Lung (tissue), 12 donors: ENCODE results near the gene TBC1D4. TPM values are rescaled to one million over a fixed set of nuclear protein-coding genes. Genes with fewer than 3 reads are reported as not detected.

ENCODE experiments used
- ATAC-seq: fragments of 200-7000 bp; cut with Tn5 transposase; one replicate; pipeline ENCODE4 v1.9.1; 2020; ENCODE audit warnings: moderate number of reproducible peaks; ENCODE audit not compliant: insufficient read depth, low FRiP score
- DNase-seq, 3 donors: peaks; one replicate each; pipeline ENCODE4 v3.0.0-alpha.2; 2013 to 2017
- H3K27ac ChIP-seq, 2 donors: one replicate each; pipeline ENCODE4 v1.5.1; 2013; ENCODE audit warnings: mild to moderate bottlenecking in 2 of 2, moderate library complexity in 2 of 2, control low read depth in 1 of 2, inconsistent platforms in 1 of 2, low read depth in 1 of 2, low read length in 1 of 2
- H3K27me3 ChIP-seq, 3 donors: one replicate each; pipeline ENCODE4 v1.5.1; 2013; ENCODE audit warnings: low read length in 2 of 3; ENCODE audit not compliant: control insufficient read depth in 3 of 3, insufficient read depth in 3 of 3
- H3K36me3 ChIP-seq, 4 donors: one replicate each; pipeline ENCODE4 v1.5.1; 2013; ENCODE audit warnings: low read length in 4 of 4, mild to moderate bottlenecking in 1 of 4, moderate library complexity in 1 of 4; ENCODE audit not compliant: control insufficient read depth in 4 of 4, insufficient read depth in 4 of 4
- H3K4me1 ChIP-seq, 5 donors: one replicate each; pipeline ENCODE4 v1.5.1; 2013; ENCODE audit warnings: low read length in 5 of 5, mild to moderate bottlenecking in 2 of 5, moderate library complexity in 1 of 5; ENCODE audit not compliant: control insufficient read depth in 5 of 5, insufficient read depth in 5 of 5
- H3K4me3 ChIP-seq: one replicate; pipeline ENCODE4 v1.5.1; 2013; ENCODE audit warnings: mild to moderate bottlenecking, control low read depth, moderate library complexity
- H3K9ac ChIP-seq, 2 donors: one replicate each; pipeline ENCODE4 v1.5.1; 2013; ENCODE audit warnings: low read length in 2 of 2, control low read depth in 1 of 2; ENCODE audit not compliant: insufficient read depth in 1 of 2
- H3K9me3 ChIP-seq, 4 donors: one replicate each; pipeline ENCODE4 v1.5.1; 2013; ENCODE audit warnings: low read length in 3 of 4, mild to moderate bottlenecking in 1 of 4, moderate library complexity in 1 of 4; ENCODE audit not compliant: control insufficient read depth in 4 of 4, insufficient read depth in 3 of 4
- WGBS, 2 donors: extraction: QIAGEN DNeasy Blood & Tissue Kit; methylation state at CpG; one replicate each; pipeline ENCODE4 v1.1.7; 2013; 5-methylcytosine and 5-hydroxymethylcytosine counted together
- polyA plus RNA-seq, 2 donors: library from polyadenylated mRNA; stranded (reverse); fragments of 200-250 nt; gene quantifications; one replicate each; pipeline ENCODE4 v1.2.1, GENCODE V29; 2013
- total RNA-seq, 2 donors: library from RNA; depleted of rRNA in 1 of 2; stranded (reverse); fragments of >200 nt in 1 of 2; gene quantifications; one replicate each; pipeline ENCODE4 v1.2.1, GENCODE V29; 2014 to 2021
- TF ChIP-seq, protein P1 (sequence below): IDR thresholded peaks from 2 replicates; pipeline ENCODE4 v1.5.1; 2012; ENCODE audit warnings: mild to moderate bottlenecking; ENCODE audit errors: control extremely low read depth, extremely low read depth
- donor health status: control.
- donor health status: control.
- donor health status: Bipolar disorder and iron deficiency.
- donor health status: healthy.
- donor health status: DM: yes; HTN: yes; CAD: no.

Gene TBC1D4
- total and polyA plus RNA-seq, 4 donors = 4.3 to 26.4 (median 14.0) TPM

DNA sequence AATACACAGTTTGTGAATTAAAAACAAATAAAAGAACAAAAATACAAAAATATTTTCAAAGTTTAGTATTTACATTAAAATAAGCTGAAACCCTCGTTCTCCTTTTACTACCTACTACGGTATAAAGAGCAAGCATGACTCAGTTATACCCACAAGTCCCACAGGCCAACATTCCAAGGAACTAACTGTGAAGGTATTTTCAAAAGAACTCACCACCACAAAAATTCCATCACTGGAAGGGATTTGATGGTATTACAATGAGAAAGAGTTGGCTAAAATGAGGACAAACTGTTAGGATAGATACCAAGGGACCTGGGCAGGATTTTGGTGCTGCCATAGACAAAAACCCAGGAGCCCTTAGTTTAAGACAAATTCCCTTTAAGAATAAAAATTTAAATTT, 122.7 kb downstream of the TBC1D4 start:
- ATAC-seq (no peak), DNase-seq (no peak)
- TF ChIP-seq, protein P1, sequence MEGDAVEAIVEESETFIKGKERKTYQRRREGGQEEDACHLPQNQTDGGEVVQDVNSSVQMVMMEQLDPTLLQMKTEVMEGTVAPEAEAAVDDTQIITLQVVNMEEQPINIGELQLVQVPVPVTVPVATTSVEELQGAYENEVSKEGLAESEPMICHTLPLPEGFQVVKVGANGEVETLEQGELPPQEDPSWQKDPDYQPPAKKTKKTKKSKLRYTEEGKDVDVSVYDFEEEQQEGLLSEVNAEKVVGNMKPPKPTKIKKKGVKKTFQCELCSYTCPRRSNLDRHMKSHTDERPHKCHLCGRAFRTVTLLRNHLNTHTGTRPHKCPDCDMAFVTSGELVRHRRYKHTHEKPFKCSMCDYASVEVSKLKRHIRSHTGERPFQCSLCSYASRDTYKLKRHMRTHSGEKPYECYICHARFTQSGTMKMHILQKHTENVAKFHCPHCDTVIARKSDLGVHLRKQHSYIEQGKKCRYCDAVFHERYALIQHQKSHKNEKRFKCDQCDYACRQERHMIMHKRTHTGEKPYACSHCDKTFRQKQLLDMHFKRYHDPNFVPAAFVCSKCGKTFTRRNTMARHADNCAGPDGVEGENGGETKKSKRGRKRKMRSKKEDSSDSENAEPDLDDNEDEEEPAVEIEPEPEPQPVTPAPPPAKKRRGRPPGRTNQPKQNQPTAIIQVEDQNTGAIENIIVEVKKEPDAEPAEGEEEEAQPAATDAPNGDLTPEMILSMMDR = no peak
- H3K9ac ChIP-seq = no peak overlapping the region
- 96 to 99% methylated on average over 2 of the region's 2 CpGs for WGBS, 2 donors
- H3K27me3 ChIP-seq = no peaks in the 10 kb centered on the region
- H3K27ac ChIP-seq = peak overlapping the region in 1 of 2 donors; percentile 17
- H3K4me3 ChIP-seq = no peak overlapping the region
- no peaks in the 10 kb centered on the region for H3K9me3 ChIP-seq
- H3K36me3 ChIP-seq = peaks cover 0 to 6% (median under 1%) of the 10 kb centered on the region in 4 donors
- peaks cover 0 to 5% (median 3%) of the 10 kb centered on the region in 5 donors for H3K4me1 ChIP-seq

DNA sequence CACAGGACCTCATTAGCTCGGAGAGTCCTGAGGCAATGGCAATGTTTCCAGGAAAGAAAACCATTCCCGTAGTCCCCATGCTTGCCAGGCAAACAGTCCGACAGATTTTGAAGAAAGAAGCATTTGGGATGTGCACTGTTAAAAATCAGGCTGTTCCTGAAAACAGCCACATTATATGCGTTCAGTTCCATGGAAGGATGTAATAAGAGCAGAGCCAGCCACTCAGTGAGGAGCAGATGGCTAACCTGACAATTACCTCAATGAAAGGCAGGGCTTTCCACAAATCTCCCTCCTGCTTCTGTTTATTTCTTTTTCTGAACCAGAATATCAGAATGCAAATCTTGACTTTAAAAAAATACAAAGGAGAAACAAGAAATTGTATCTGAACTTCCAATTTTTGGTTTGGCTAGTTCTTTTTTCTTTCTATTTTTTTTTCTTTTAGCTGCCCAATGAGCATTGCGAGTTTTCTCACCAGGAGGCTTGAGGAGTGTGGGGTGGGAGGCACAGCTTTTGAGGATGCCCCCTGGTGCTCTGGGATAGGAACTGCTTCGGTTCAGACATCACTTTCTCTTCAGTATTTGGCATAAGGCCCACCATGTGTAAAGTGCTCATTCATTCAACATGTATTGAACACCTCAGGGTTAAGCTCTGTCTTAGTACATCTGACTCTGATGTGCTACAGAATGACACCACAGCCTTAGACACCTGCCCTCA, 124.2 kb downstream of the TBC1D4 start:
- Histone ChIP-seq H3K4me1 (peaks cover 0 to 8% (median 4%) of the 10 kb centered on the region in 5 donors), H3K9me3 (no peaks in the 10 kb centered on the region), H3K27ac (no peak overlapping the region), H3K36me3 (peaks cover 0 to 9% (median 2%) of the 10 kb centered on the region in 4 donors), H3K4me3 (no peak overlapping the region), H3K9ac (no peak overlapping the region), H3K27me3 (no peaks in the 10 kb centered on the region)
- no peak for ATAC-seq
- DNase-seq = peak; percentile 24 to 45 (median 33)
- TF ChIP-seq, protein P1 = no peak
- WGBS, 2 donors = 77 to 83% methylated on average over 6 of the region's 6 CpGs

DNA sequence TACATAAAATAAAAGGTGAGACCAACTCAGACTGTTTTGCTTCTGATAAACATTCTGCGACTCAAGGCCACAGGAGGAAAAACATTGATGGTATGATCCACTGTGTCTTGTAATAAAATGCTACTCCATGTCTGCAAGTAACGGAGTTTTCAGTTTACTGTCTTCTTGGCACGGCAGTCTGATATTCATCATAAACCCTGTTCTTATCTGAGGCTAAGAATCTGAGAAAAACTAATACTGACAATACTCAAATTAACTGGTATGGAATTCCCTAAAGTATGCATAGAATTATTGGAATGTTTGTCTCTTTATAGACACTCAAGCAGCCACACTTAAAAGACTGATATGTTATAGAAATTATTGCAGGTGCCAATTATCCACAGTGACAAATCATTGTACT, 125.5 kb downstream of the TBC1D4 start:
- 83 to 94% methylated on average over 3 of the region's 3 CpGs for WGBS, 2 donors
- Histone ChIP-seq H3K36me3 (peaks cover 2 to 9% (median 3%) of the 10 kb centered on the region in 4 donors), H3K4me3 (no peak overlapping the region), H3K4me1 (peaks cover 0 to 9% (median 1%) of the 10 kb centered on the region in 5 donors), H3K27me3 (no peaks in the 10 kb centered on the region), H3K9ac (no peak overlapping the region), H3K27ac (peak overlapping the region in 1 of 2 donors; percentile 27), H3K9me3 (no peaks in the 10 kb centered on the region)
- TF ChIP-seq, protein P1 = no peak
- ATAC-seq (no peak), DNase-seq (no peak)
